PFSK-1 (cell line): ENCODE data around the gene C16orf95.

Experiments used
- FOXP2 ChIP-seq: optimal IDR thresholded peaks from 2 replicates; pipeline ENCODE3; 2011; ENCODE audit warnings: borderline replicate concordance, control low read depth, inconsistent platforms; ENCODE audit not compliant: insufficient read depth; ENCODE audit errors: extremely low read length, extremely low read depth
- POLR2AphosphoS5 ChIP-seq: IDR thresholded peaks from 2 replicates; pipeline ENCODE4 v1.6.1; 2012; ENCODE audit warnings: low read depth, mild to moderate bottlenecking, control low read depth, low read length, moderate library complexity
- REST ChIP-seq, 2 experiments: IDR thresholded peaks; 2 replicates each; pipeline versions ENCODE4 v1.6.1 to v1.8.0; 2011 to 2012; ENCODE audit warnings: low read depth in 2 of 2, low read length in 2 of 2, control low read depth in 1 of 2, inconsistent platforms in 1 of 2, mild to moderate bottlenecking in 1 of 2, moderate library complexity in 1 of 2; ENCODE audit not compliant: insufficient read depth in 1 of 2
- SIN3A ChIP-seq: IDR thresholded peaks from 2 replicates; pipeline ENCODE4 v1.6.1; 2012; ENCODE audit warnings: mild to moderate bottlenecking, low read length, moderate library complexity, borderline replicate concordance; ENCODE audit not compliant: insufficient read depth
- TAF1 ChIP-seq: IDR thresholded peaks from 2 replicates; pipeline ENCODE4 v1.6.1; 2012; ENCODE audit warnings: low read length, control low read depth, borderline replicate concordance; ENCODE audit not compliant: insufficient read depth

GRCh38 chr16:87321336-87322107, 4.3 kb upstream of the C16orf95 start:
- TF ChIP-seq REST (IDR thresholded peaks at IDR 0.05; ENCODE audit: insufficient read depth in 1 of 2, low read depth in 2 of 2, low read length in 2 of 2) (no peak), POLR2AphosphoS5 (no peak), SIN3A (no peak), TAF1 (no peak), FOXP2 (no peak)
